Right lobe of liver (tissue), 4 donors: ENCODE results near the gene FBXL14.

Source experiments
- CTCF ChIP-seq, 4 donors: fragments of 200-600 bp in 3 of 4; fragments of 450-650 bp in 1 of 4; IDR thresholded peaks; one replicate each; pipeline versions ENCODE4 v1.5.1 to v1.8.0; 2016 to 2022; ENCODE audit warnings: antibody characterized with exemption in 4 of 4, mild to moderate bottlenecking in 2 of 4
- POLR2A ChIP-seq: fragments of 450-650 bp; IDR thresholded peaks from one replicate; pipeline ENCODE4 v1.6.1; 2017; ENCODE audit warnings: antibody characterized with exemption, mild to moderate bottlenecking
- donor health status: DM: no; HTN: no; CAD: no.
- donor health status: DM: no; HTN: no; CAD: no.
- donor health status: DM: no; HTN: yes; CAD: no.

- TF ChIP-seq POLR2A (no peak), CTCF (IDR thresholded peaks at IDR 0.05) (no peak)
These were observed 31.5 kb downstream of the FBXL14 start for GRCh38 chr12:1562813-1563407.
